K562 (cell line): ENCODE measurements around the gene ROPN1. TPM values are rescaled to one million over a fixed set of nuclear protein-coding genes. Genes with fewer than 3 reads are reported as not detected.

Source experiments
- ATAC-seq: fragments of 200-7000 bp; cut with Tn5 transposase; 3 replicates; pipeline ENCODE4 v1.9.1; 2020; ENCODE audit warnings: moderate library complexity
- BruUV-seq: library from RNA; stranded (reverse); fragments of 400-500 nt; replicated peaks from 2 replicates; lab custom pipeline; 2021; lab: Mats Ljungman, UMichigan
- CTCF ChIA-PET: fragments of 300-600 bp; formaldehyde crosslinking; extraction: SDS; loops from one replicate; lab custom pipeline; 2021; ENCODE audit warnings: low intra/inter-chr PET ratio; lab: Yijun Ruan, JAX
- POLR2A ChIA-PET: fragments of 300-600, 350-650 bp; sonication (Branson Sonifier 250); formaldehyde crosslinking; extraction: SDS; loops from one replicate; lab custom pipeline; 2021; ENCODE audit warnings: antibody characterized with exemption, inconsistent platforms; lab: Yijun Ruan, JAX
- DNase-seq, 4 experiments: peaks; one replicate each; pipeline versions ENCODE4 v3.0.0 to v3.0.0-alpha.2; 2011 to 2018; ENCODE audit warnings: low spot score in 3 of 4, mixed read lengths in 3 of 4; ENCODE audit errors: extremely low read depth in 1 of 4
- FAIRE-seq: peaks from 2 replicates; lab custom pipeline; 2011; peaks lifted over from hg19 to GRCh38; lab: Jason Lieb, UNC
- H2AFZ ChIP-seq: 2 replicates; pipeline ENCODE4 v1.6.0; 2011; ENCODE audit warnings: low read depth, low read length, control low read depth, inconsistent platforms
- H3K27ac ChIP-seq: fragments of 200-600 bp; 3 replicates; pipeline ENCODE4 v1.8.0; 2011; ENCODE audit warnings: low read depth, mild to moderate bottlenecking, control low read depth, inconsistent platforms, low read length, moderate library complexity, mixed read lengths; ENCODE audit errors: extremely low read depth
- H3K27me3 ChIP-seq, 2 experiments: fragments of 300-600 bp in 1 of 2; 2 replicates in 1 of 2; 3 replicates in 1 of 2; pipeline versions ENCODE4 v1.6.0 to v1.8.0; 2011; ENCODE audit warnings: inconsistent platforms in 2 of 2, low read length in 2 of 2, mild to moderate bottlenecking in 1 of 2, mixed read lengths in 1 of 2, moderate library complexity in 1 of 2; ENCODE audit not compliant: control insufficient read depth in 2 of 2, insufficient read depth in 2 of 2
- H3K36me3 ChIP-seq: fragments of 300-600 bp; 3 replicates; pipeline ENCODE4 v1.8.0; 2011; ENCODE audit warnings: mild to moderate bottlenecking, low read length, inconsistent platforms; ENCODE audit not compliant: control insufficient read depth, insufficient read depth
- H3K4me1 ChIP-seq, 2 experiments: fragments of 200-600 bp in 1 of 2; replicated peaks in 1 of 2; 2 replicates in 1 of 2; 3 replicates in 1 of 2; pipeline versions ENCODE4 v1.5.1 to v1.8.0; 2011; ENCODE audit warnings: inconsistent platforms in 2 of 2, low read length in 2 of 2, mild to moderate bottlenecking in 1 of 2, mixed read lengths in 1 of 2, moderate library complexity in 1 of 2; ENCODE audit not compliant: control insufficient read depth in 2 of 2, insufficient read depth in 2 of 2
- H3K4me2 ChIP-seq: 2 replicates; pipeline ENCODE4 v1.6.1; 2011; ENCODE audit warnings: low read length, control low read depth, inconsistent platforms, mixed read lengths; ENCODE audit not compliant: insufficient read depth
- H3K4me3 ChIP-seq: fragments of 200-600 bp; sonication (generic), shearing (Covaris generic); 2 replicates; pipeline ENCODE4 v1.5.1; 2016; ENCODE audit warnings: control low read depth, inconsistent platforms
- H3K79me2 ChIP-seq: fragments of 200-600 bp; 3 replicates; pipeline ENCODE4 v1.8.0; 2011; ENCODE audit warnings: low read length, inconsistent platforms; ENCODE audit not compliant: control insufficient read depth, insufficient read depth
- H3K9ac ChIP-seq, 2 experiments: 2 replicates each; pipeline versions ENCODE4 v1.6.0 to v1.6.1; 2011; ENCODE audit warnings: low read depth in 2 of 2, low read length in 2 of 2, control low read depth in 1 of 2, inconsistent platforms in 1 of 2, mild to moderate bottlenecking in 1 of 2, mixed read lengths in 1 of 2; ENCODE audit not compliant: insufficient read depth in 1 of 2
- H3K9me1 ChIP-seq: one replicate; pipeline ENCODE4 v1.6.0; 2011; ENCODE audit warnings: inconsistent platforms, mild to moderate bottlenecking, low read length, moderate library complexity; ENCODE audit not compliant: control insufficient read depth, insufficient read depth
- H3K9me3 ChIP-seq: replicated peaks from 2 replicates; pipeline ENCODE4 v1.5.1; 2011; ENCODE audit warnings: low read depth, low read length, inconsistent platforms; ENCODE audit not compliant: control insufficient read depth, insufficient read depth
- H4K20me1 ChIP-seq: replicated peaks from 2 replicates; pipeline ENCODE4 v1.6.1; 2011; ENCODE audit warnings: low read length, inconsistent platforms, mixed read lengths; ENCODE audit not compliant: control insufficient read depth, insufficient read depth
- DLX4 ChIP-seq: fragments of 250-450 bp; sonication (Bioruptor Pico); IDR thresholded peaks from 2 replicates; pipeline ENCODE4 v1.6.1; 2021; ENCODE audit warnings: mild to moderate bottlenecking
- ELK3 ChIP-seq: fragments of 450-650 bp; formaldehyde crosslinking; IDR thresholded peaks from 2 replicates; pipeline ENCODE4 v1.4.0; 2020; ENCODE audit warnings: mild to moderate bottlenecking
- ETV6 ChIP-seq, 3 experiments: fragments of 150-350 bp in 1 of 3; sonication (generic) in 1 of 3; formaldehyde crosslinking in 1 of 3; IDR thresholded peaks; 2 replicates each; pipeline versions ENCODE4 v1.6.1 to v1.8.0; 2014 to 2022; ENCODE audit warnings: borderline replicate concordance in 2 of 3, low read depth in 2 of 3, antibody characterized with exemption in 1 of 3, low read length in 1 of 3, mild to moderate bottlenecking in 1 of 3, missing genetic modification reagents in 1 of 3
- ILK ChIP-seq: fragments of 450-650 bp; IDR thresholded peaks from 2 replicates; pipeline ENCODE4 v1.6.1; 2016; ENCODE audit warnings: missing genetic modification characterization, low read depth, mild to moderate bottlenecking, missing compliant biosample characterization, moderate library complexity, borderline replicate concordance
- MCM7 ChIP-seq, 2 experiments: fragments of 450-650 bp; IDR thresholded peaks; 2 replicates each; pipeline ENCODE4 v1.6.1; 2016 to 2018
- NR0B1 ChIP-seq: fragments of 450-650 bp; IDR thresholded peaks from one replicate; pipeline ENCODE4 v1.6.1; 2018; ENCODE audit warnings: mild to moderate bottlenecking, moderate library complexity; ENCODE audit not compliant: partially characterized antibody
- PHF20 ChIP-seq: fragments of 450-650 bp; IDR thresholded peaks from 2 replicates; pipeline ENCODE4 v1.6.1; 2018; ENCODE audit not compliant: partially characterized antibody
- PKNOX1 ChIP-seq: fragments of 450-650 bp; IDR thresholded peaks from 2 replicates; pipeline ENCODE4 v1.6.1; 2016
- ZNF395 ChIP-seq: fragments of 200-800 bp; sonication (Bioruptor generic); IDR thresholded peaks from 2 replicates; pipeline ENCODE4 v1.6.1; 2017; ENCODE audit warnings: missing genetic modification characterization, missing compliant biosample characterization
- ZNF592 ChIP-seq: fragments of 450-650 bp; IDR thresholded peaks from 2 replicates; pipeline ENCODE4 v1.6.1; 2017; ENCODE audit warnings: antibody characterized with exemption, mild to moderate bottlenecking
- WGBS: fragments of 100-300 bp; shearing (Covaris generic); methylation state at CpG from one replicate; pipeline ENCODE4 v1.1.6; 2016; ENCODE audit warnings: low coverage, mixed read lengths; ENCODE audit not compliant: insufficient coverage; ENCODE audit errors: missing lambda C conversion rate; 5-methylcytosine and 5-hydroxymethylcytosine counted together
- in situ Hi-C: fragments of 300-500 bp; cut with MboI; formaldehyde crosslinking; loops from 4 replicates; pipeline ENCODE4 v1.15.0; 2018; ENCODE audit warnings: inconsistent platforms, mixed read lengths
- intact Hi-C: fragments of 100-400 bp; cut with micrococcal nuclease; formaldehyde crosslinking; loops from 2 replicates; pipeline ENCODE4 v1.14.2; 2022
- polyA plus RNA-seq, 8 experiments: library from polyadenylated mRNA; depleted of rRNA in 4 of 8; stranded (reverse) in 5 of 8; unstranded in 3 of 8; fragments of >200 nt; fragmentation: Nextera tagmentation in 2 of 8; fragmentation: Illumina TruSeq in 1 of 8; extraction: Ambion mirVana in 2 of 8; extraction: Trizol in 1 of 8; gene quantifications; 2 replicates each; pipeline versions ENCODE4 v1.2.1 to v1.2.3, GENCODE V29; 2011 to 2014; ENCODE audit warnings: inconsistent platforms in 1 of 8, missing spikeins in 1 of 8
- total RNA-seq, 7 experiments: library from RNA; depleted of rRNA in 6 of 7; stranded (reverse); fragments of >200 nt in 6 of 7; fragmentation: Illumina TruSeq in 2 of 7; extraction: Trizol in 2 of 7; gene quantifications; 2 replicates each; pipeline versions ENCODE4 v1.2.1 to v1.2.3, GENCODE V29; 2011 to 2021; ENCODE audit warnings: low replicate concordance in 1 of 7

Gene ROPN1
- total and polyA plus RNA-seq, 9 of the 15 experiments (the other 6 are each of a cell fraction or from before 2014, with no cell fraction given) = not detected

GRCh38 chr3:123947482-123947881 is 44.4 kb downstream of the ROPN1 start (continued):
- no peak for TF ChIP-seq NR0B1
- no peak for TF ChIP-seq DLX4
- TF ChIP-seq ETV6 (IDR thresholded peaks at IDR 0.05; ENCODE audit: borderline replicate concordance in 1 of 2, low read depth in 2 of 2, low read length in 1 of 2) = no peak
- no peak for TF ChIP-seq ETV6 (CRISPR knock-in tag; IDR thresholded peaks at IDR 0.05; ENCODE audit: borderline replicate concordance)

- Histone ChIP-seq H3K36me3 (peaks cover 66% of the 10 kb centered on the region), H3K4me1 (no peaks in the 10 kb centered on the region), H3K27ac (no peak overlapping the region), H3K9me1 (no peaks in the 10 kb centered on the region), H3K4me2 (no peak overlapping the region), H3K27me3 (no peaks in the 10 kb centered on the region), H3K9ac (no peak overlapping the region), H3K79me2 (no peaks in the 10 kb centered on the region), H3K9me3 (no peaks in the 10 kb centered on the region), H2AFZ (no peak overlapping the region), H4K20me1 (no peaks in the 10 kb centered on the region), H3K4me3 (no peak overlapping the region)
- WGBS = 70% methylated on average over 1 of the region's 1 CpG
- no peak for FAIRE-seq
- BruUV-seq = no TSS peak
- intact Hi-C loops (no loop called here), in situ Hi-C loops (no loop called here)
- ChIA-PET CTCF (no interaction called here), POLR2A (no interaction called here)
- no peak for ATAC-seq
- DNase-seq = no peak
- TF ChIP-seq MCM7 (IDR thresholded peaks at IDR 0.05) (no peak), PKNOX1 (no peak), ZNF395 (no peak), PHF20 (no peak), ZNF592 (no peak), ELK3 (CRISPR knock-in tag) (no peak), ILK (tag) (no peak)
These were observed 50.4 kb downstream of the ROPN1 start for GRCh38 chr3:123941542-123941941.
